Prostate gland (tissue), 2 donors: ENCODE results near the gene STAT4. TPM values are rescaled to one million over a fixed set of nuclear protein-coding genes. Genes with fewer than 3 reads are reported as not detected.

ENCODE experiments used
- DNase-seq: peaks from one replicate; pipeline ENCODE4 v3.0.0-alpha.2; 2019; ENCODE audit warnings: low spot score
- H3K27ac ChIP-seq, 2 donors: fragments of 200-600 bp; sonication (generic); 2 replicates each; pipeline ENCODE4 v1.5.1; 2017 to 2019
- H3K27me3 ChIP-seq: fragments of 200-600 bp; sonication (generic); replicated peaks from 2 replicates; pipeline ENCODE4 v1.5.1; 2019; ENCODE audit not compliant: insufficient read depth
- H3K36me3 ChIP-seq, 2 donors: fragments of 200-600 bp; sonication (generic); 1 replicate in 1 of 2; 2 replicates in 1 of 2; pipeline versions ENCODE4 v1.5.1 to v1.8.1; 2017 to 2019
- H3K4me1 ChIP-seq: fragments of 200-600 bp; sonication (generic); replicated peaks from 2 replicates; pipeline ENCODE4 v1.5.1; 2019
- H3K4me3 ChIP-seq, 2 donors: fragments of 200-600 bp; sonication (generic); 2 replicates each; pipeline ENCODE4 v1.5.1; 2017 to 2019
- H3K9me3 ChIP-seq: fragments of 200-600 bp; sonication (generic); 2 replicates; pipeline ENCODE4 v1.5.1; 2017
- CTCF ChIP-seq, 4 experiments: fragments of 200-600 bp in 2 of 4; fragments of 450-650 bp in 2 of 4; sonication (generic) in 2 of 4; IDR thresholded peaks; 1 replicate in 3 of 4; 2 replicates in 1 of 4; pipeline ENCODE4 v1.5.1; 2016 to 2019; ENCODE audit warnings: antibody characterized with exemption in 4 of 4, mild to moderate bottlenecking in 2 of 4, moderate library complexity in 2 of 4
- POLR2A ChIP-seq: fragments of 450-650 bp; IDR thresholded peaks from one replicate; pipeline ENCODE4 v1.6.1; 2016; ENCODE audit warnings: antibody characterized with exemption, mild to moderate bottlenecking
- POLR2AphosphoS5 ChIP-seq: sonication (generic); formaldehyde crosslinking; IDR thresholded peaks from one replicate; pipeline ENCODE4 v1.6.1; 2017; ENCODE audit warnings: antibody characterized with exemption
- WGBS: methylation state at CpG from one replicate; pipeline ENCODE4 v1.1.5; 2018; 5-methylcytosine and 5-hydroxymethylcytosine counted together
- intact Hi-C: fragments of 100-400 bp; cut with DNase I; formaldehyde crosslinking; loops from one replicate; pipeline ENCODE4 v1.14.2; 2022
- total RNA-seq, 2 donors: library from RNA; depleted of rRNA; stranded (reverse); fragments of >200 nt; gene quantifications; one replicate each; pipeline ENCODE4 v1.1.0, GENCODE V29; 2016

Gene STAT4
- total RNA-seq, 2 donors from 2014 or later = 0.41 to 8.8 TPM

GRCh38 chr2:191115804-191116203 lies 35.0 kb downstream of the STAT4 start:
- Histone ChIP-seq H3K27me3 (no peaks in the 10 kb centered on the region), H3K36me3 (no peaks in the 10 kb centered on the region), H3K4me1 (no peaks in the 10 kb centered on the region), H3K4me3 (no peak overlapping the region), H3K27ac (no peak overlapping the region), H3K9me3 (no peaks in the 10 kb centered on the region)
- intact Hi-C loops = no loop called here
- 75% methylated on average over 2 of the region's 2 CpGs for WGBS
- no peak for DNase-seq
- TF ChIP-seq POLR2AphosphoS5 (no peak), CTCF (IDR thresholded peaks at IDR 0.05) (no peak), POLR2A (no peak)

GRCh38 chr2:191115391-191115790 lies 35.4 kb downstream of the STAT4 start:
- H3K27me3 ChIP-seq = no peaks in the 10 kb centered on the region
- no peak overlapping the region for H3K27ac ChIP-seq

GRCh38 chr2:191114403-191114886 lies 36.3 kb downstream of the STAT4 start:
- no peaks in the 10 kb centered on the region for H3K36me3 ChIP-seq
- no peaks in the 10 kb centered on the region for H3K9me3 ChIP-seq
- no peak for TF ChIP-seq POLR2AphosphoS5
- TF ChIP-seq POLR2A = no peak
- TF ChIP-seq CTCF (IDR thresholded peaks at IDR 0.05) = no peak
- 60% methylated on average over 6 of the region's 6 CpGs for WGBS
- no peak overlapping the region for H3K4me3 ChIP-seq
- no peaks in the 10 kb centered on the region for H3K27me3 ChIP-seq
- DNase-seq = no peak
- intact Hi-C loops = no loop called here
- no peaks in the 10 kb centered on the region for H3K4me1 ChIP-seq
- no peak overlapping the region for H3K27ac ChIP-seq

More at GRCh38 chr2:191115391-191115790, 35.4 kb downstream of the STAT4 start:
- 94% methylated on average over 3 of the region's 3 CpGs for WGBS
- Histone ChIP-seq H3K9me3 (no peaks in the 10 kb centered on the region), H3K4me3 (no peak overlapping the region), H3K36me3 (no peaks in the 10 kb centered on the region), H3K4me1 (no peaks in the 10 kb centered on the region)
- DNase-seq = no peak
- TF ChIP-seq CTCF (IDR thresholded peaks at IDR 0.05) = no peak
- no peak for TF ChIP-seq POLR2A
- TF ChIP-seq POLR2AphosphoS5 = no peak
- intact Hi-C loops = no loop called here

- no peak for DNase-seq
- WGBS = 71% methylated on average over 1 of the region's 1 CpG
- Histone ChIP-seq H3K27me3 (no peaks in the 10 kb centered on the region), H3K27ac (no peak overlapping the region), H3K4me1 (no peaks in the 10 kb centered on the region), H3K4me3 (no peak overlapping the region), H3K36me3 (no peaks in the 10 kb centered on the region), H3K9me3 (no peaks in the 10 kb centered on the region)
- intact Hi-C loops = no loop called here
- TF ChIP-seq CTCF (IDR thresholded peaks at IDR 0.05) = no peak
- no peak for TF ChIP-seq POLR2A
- no peak for TF ChIP-seq POLR2AphosphoS5
Measured at GRCh38 chr2:191113761-191114160, 37.0 kb downstream of the STAT4 start.

GRCh38 chr2:191112448-191112901 lies 38.3 kb downstream of the STAT4 start:
- no peak for TF ChIP-seq POLR2AphosphoS5
- no peak for TF ChIP-seq CTCF (IDR thresholded peaks at IDR 0.05)
- TF ChIP-seq POLR2A = no peak
- Histone ChIP-seq H3K4me3 (no peak overlapping the region), H3K4me1 (no peaks in the 10 kb centered on the region), H3K9me3 (no peaks in the 10 kb centered on the region), H3K27me3 (no peaks in the 10 kb centered on the region), H3K36me3 (no peaks in the 10 kb centered on the region), H3K27ac (no peak overlapping the region)
- no peak for DNase-seq
- intact Hi-C loops = no loop called here
- WGBS = 76% methylated on average over 4 of the region's 4 CpGs
